ENCODE results near the gene PIMREG. TPM values are rescaled to one million over a fixed set of nuclear protein-coding genes. Genes with fewer than 3 reads are reported as not detected.

Gene PIMREG
- total RNA-seq, 2 experiments from 2014 or later: 3.7 to 4.6 TPM

GRCh38 chr17:6491071-6491700 is 46.9 kb downstream of the PIMREG start:
- Mint-ChIP-seq H3K27ac (no peak overlapping the region), H3K27me3 (no peaks in the 10 kb centered on the region), H3K4me1 (ENCODE audit: low read depth) (peaks cover 9% of the 10 kb centered on the region), H3K9me3 (no peaks in the 10 kb centered on the region), H3K36me3 (ENCODE audit: low read depth) (no peaks in the 10 kb centered on the region), H3K4me3 (no peak overlapping the region)
- POLR2A ChIA-PET: no interaction called here
- TF ChIP-seq, protein P1, sequence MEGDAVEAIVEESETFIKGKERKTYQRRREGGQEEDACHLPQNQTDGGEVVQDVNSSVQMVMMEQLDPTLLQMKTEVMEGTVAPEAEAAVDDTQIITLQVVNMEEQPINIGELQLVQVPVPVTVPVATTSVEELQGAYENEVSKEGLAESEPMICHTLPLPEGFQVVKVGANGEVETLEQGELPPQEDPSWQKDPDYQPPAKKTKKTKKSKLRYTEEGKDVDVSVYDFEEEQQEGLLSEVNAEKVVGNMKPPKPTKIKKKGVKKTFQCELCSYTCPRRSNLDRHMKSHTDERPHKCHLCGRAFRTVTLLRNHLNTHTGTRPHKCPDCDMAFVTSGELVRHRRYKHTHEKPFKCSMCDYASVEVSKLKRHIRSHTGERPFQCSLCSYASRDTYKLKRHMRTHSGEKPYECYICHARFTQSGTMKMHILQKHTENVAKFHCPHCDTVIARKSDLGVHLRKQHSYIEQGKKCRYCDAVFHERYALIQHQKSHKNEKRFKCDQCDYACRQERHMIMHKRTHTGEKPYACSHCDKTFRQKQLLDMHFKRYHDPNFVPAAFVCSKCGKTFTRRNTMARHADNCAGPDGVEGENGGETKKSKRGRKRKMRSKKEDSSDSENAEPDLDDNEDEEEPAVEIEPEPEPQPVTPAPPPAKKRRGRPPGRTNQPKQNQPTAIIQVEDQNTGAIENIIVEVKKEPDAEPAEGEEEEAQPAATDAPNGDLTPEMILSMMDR (IDR thresholded peaks at IDR 0.05): no peak
- no peak for ATAC-seq
- CTCF ChIA-PET: interaction anchor here (1.2 kb wide), 1 partner anchor 18 kb away, joined by 6 read pairs; no protein-coding TSS in a partner anchor
- intact Hi-C loops (cut with micrococcal nuclease): no loop called here
- no peak for DNase-seq

- no peaks in the 10 kb centered on the region for H3K9me3 Mint-ChIP-seq
- intact Hi-C loops (cut with micrococcal nuclease): no loop called here
- H3K27ac Mint-ChIP-seq: no peak overlapping the region
- ChIA-PET POLR2A (no interaction called here), CTCF (interaction anchor here (2.0 kb wide), 1 partner anchor 20 kb away, joined by 5 read pairs; no protein-coding TSS in a partner anchor)
- H3K4me1 Mint-ChIP-seq (ENCODE audit: low read depth): peaks cover 15% of the 10 kb centered on the region
- no peak for ATAC-seq
- H3K36me3 Mint-ChIP-seq (ENCODE audit: low read depth): no peaks in the 10 kb centered on the region
- TF ChIP-seq, protein P1 (IDR thresholded peaks at IDR 0.05): no peak
- peak; percentile 8 for DNase-seq
- H3K4me3 Mint-ChIP-seq: no peak overlapping the region
- H3K27me3 Mint-ChIP-seq: no peaks in the 10 kb centered on the region
These were observed 48.8 kb downstream of the PIMREG start for GRCh38 chr17:6492892-6493674.

GRCh38 chr17:6494239-6494941 is 50.1 kb downstream of the PIMREG start:
- no peaks in the 10 kb centered on the region for H3K36me3 Mint-ChIP-seq (ENCODE audit: low read depth)
- TF ChIP-seq, protein P1 (IDR thresholded peaks at IDR 0.05): no peak
- CTCF ChIA-PET: no interaction called here
- no peak for ATAC-seq
- no peaks in the 10 kb centered on the region for H3K27me3 Mint-ChIP-seq
- H3K4me1 Mint-ChIP-seq (ENCODE audit: low read depth): peaks cover 15% of the 10 kb centered on the region
- POLR2A ChIA-PET: interaction anchor here (1.1 kb wide), 1 partner anchor 10 kb away, joined by 3 read pairs; no protein-coding TSS in a partner anchor
- H3K4me3 Mint-ChIP-seq: no peak overlapping the region
- no peak overlapping the region for H3K27ac Mint-ChIP-seq
- no peak for DNase-seq
- H3K9me3 Mint-ChIP-seq: no peaks in the 10 kb centered on the region
- intact Hi-C loops (cut with micrococcal nuclease): no loop called here

DNA sequence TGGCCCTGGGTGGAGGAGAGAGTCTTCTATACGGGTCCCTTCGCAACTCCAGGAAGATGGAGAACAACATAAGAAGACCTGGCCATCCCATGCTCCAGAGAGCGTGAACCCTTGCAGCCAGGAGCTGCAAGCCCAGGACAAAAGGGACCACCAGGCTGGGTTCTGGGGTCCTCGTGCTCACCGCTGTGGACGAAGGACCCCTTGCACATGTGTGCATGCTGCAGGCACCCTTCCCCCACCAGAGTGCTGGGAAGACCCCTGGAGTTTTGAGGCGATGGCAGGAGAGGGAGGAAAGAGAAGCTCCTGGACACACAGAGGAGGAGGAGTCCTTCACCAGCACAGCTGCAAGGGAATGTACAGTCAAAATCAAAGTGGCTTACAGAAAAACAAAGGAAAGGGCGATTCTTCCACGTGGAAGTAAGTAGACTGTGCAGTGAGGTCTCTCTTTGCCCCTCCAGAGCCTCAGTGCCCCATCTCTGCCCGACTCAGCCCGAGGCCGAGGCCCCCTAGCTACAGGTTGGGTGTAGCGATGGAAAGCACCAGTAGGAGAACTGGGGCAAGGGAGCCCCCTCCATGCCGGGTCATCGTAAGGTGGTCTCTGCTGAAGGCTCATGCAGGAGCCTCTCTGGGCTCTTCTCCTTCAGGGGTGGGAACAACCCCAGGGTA is 51.3 kb downstream of the PIMREG start:
- Mint-ChIP-seq H3K4me1 (ENCODE audit: low read depth) (peaks cover 15% of the 10 kb centered on the region), H3K36me3 (ENCODE audit: low read depth) (no peaks in the 10 kb centered on the region), H3K9me3 (no peaks in the 10 kb centered on the region), H3K27ac (no peak overlapping the region), H3K4me3 (no peak overlapping the region), H3K27me3 (no peaks in the 10 kb centered on the region)
- ATAC-seq: peak; percentile 61
- TF ChIP-seq, protein P1 (IDR thresholded peaks at IDR 0.05): no peak
- intact Hi-C loops (cut with micrococcal nuclease): no loop called here
- DNase-seq: no peak
- ChIA-PET POLR2A (interaction anchor here (1.1 kb wide), 1 partner anchor 9 kb away, joined by 3 read pairs; no protein-coding TSS in a partner anchor), CTCF (no interaction called here)
